GM12875 (cell line): ENCODE data around the gene COL23A1.

ENCODE experiments used
- H3K4me3 ChIP-seq: one replicate; pipeline ENCODE4 v1.5.1; 2011; ENCODE audit warnings: low read depth, low read length, control low read depth
- TF ChIP-seq, protein P1 (sequence below): IDR thresholded peaks from 2 replicates; pipeline ENCODE4 v1.5.1; 2011; ENCODE audit warnings: low read depth, mild to moderate bottlenecking, control low read depth, inconsistent platforms, low read length, moderate library complexity, borderline replicate concordance; ENCODE audit not compliant: insufficient read depth

The COL23A1 gene

DNA sequence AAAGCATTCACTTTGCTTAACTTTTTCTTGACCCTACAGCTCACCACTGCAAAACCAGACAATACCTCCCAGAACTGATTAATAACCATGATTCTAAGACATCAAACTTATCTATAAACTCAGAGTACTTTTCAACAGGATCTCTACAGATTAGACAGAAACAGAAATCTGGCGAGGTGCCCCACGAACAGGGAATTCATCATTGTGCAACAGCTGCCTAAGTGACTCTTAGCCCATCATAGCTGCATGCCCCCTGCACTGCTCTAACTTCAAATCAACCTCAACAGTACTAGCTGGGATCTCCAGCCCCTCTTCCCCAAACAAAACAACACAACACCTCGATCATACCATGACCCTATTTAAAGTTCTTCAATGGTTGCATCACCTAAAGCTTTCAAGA lies 16.1 kb upstream of the COL23A1 start:
- no peak overlapping the region for H3K4me3 ChIP-seq
- TF ChIP-seq, protein P1, sequence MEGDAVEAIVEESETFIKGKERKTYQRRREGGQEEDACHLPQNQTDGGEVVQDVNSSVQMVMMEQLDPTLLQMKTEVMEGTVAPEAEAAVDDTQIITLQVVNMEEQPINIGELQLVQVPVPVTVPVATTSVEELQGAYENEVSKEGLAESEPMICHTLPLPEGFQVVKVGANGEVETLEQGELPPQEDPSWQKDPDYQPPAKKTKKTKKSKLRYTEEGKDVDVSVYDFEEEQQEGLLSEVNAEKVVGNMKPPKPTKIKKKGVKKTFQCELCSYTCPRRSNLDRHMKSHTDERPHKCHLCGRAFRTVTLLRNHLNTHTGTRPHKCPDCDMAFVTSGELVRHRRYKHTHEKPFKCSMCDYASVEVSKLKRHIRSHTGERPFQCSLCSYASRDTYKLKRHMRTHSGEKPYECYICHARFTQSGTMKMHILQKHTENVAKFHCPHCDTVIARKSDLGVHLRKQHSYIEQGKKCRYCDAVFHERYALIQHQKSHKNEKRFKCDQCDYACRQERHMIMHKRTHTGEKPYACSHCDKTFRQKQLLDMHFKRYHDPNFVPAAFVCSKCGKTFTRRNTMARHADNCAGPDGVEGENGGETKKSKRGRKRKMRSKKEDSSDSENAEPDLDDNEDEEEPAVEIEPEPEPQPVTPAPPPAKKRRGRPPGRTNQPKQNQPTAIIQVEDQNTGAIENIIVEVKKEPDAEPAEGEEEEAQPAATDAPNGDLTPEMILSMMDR: no peak

DNA sequence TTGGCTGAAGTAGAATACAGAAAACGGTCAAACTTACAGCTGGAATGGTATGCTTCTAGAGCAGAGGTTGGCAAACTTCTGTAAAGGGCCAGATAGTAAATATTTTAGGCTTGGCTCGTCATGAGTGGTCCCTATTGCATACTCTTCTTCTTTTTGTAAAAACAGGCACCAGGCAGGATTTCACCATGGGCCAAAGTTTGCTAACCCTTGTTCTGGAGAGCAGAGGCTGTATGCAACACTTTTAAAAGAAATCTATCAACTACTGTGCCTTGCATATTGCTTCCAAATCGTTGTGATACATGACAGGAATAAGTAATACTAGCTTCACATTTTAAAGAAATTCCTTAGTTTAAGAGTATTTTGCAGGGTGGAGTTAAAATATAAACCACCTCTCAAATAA lies 15.6 kb upstream of the COL23A1 start:
- TF ChIP-seq, protein P1: no peak
- no peak overlapping the region for H3K4me3 ChIP-seq

DNA sequence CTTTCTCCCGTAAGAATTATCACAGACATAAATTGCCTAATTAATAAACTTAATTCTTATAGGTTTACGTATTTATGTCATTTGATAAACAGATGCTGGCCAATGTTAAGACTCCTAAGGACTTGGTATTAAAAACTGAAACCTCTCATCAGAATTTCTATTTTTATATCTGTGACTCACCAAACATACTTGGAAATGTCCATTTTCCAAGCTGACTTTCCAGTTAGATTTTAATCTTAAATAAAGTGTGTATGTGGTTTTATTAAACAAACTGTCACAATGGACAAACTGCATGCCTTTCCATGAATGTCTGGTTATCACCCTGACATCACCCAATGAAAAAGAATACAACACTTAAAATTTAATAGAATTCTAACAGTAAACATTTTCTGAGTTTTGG lies 12.6 kb upstream of the COL23A1 start:
- TF ChIP-seq, protein P1: no peak
- no peak overlapping the region for H3K4me3 ChIP-seq

DNA sequence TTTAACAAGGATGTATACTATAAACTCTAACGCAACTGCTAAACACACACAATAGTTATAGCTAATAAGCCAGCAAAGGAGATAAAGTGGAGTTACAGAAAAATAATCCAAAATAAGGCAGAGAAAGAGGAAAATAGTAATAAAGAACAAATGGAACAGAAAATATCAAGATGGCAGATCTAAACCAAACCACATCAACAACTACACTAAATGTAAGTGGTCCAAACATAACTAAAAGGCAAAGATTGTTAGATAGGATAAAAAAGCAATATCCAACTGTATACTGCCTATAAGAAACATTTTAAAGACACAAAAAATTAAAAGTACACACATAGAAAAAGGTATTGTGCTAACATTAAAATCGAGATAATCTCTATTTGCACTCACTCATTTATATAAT lies 5.6 kb upstream of the COL23A1 start:
- no peak overlapping the region for H3K4me3 ChIP-seq
- TF ChIP-seq, protein P1: no peak

DNA sequence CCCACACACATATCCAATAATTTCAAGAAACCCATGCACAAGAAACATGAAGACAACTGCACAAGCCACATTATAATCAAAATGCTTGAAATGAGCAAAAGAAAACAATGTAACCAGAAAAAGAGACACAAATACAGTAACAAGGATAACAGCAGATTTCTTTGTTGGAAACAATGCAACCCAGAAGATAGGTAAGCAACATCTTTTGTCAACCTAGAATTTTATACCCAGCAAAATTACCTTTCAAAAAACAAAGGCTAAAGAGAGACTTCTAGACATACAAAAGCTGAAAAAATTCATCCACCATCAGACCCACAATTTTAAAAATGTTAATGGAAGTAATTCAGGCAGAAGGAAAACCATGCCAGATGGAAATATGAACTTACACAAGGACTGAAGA lies 5.0 kb upstream of the COL23A1 start:
- no peak overlapping the region for H3K4me3 ChIP-seq
- TF ChIP-seq, protein P1: no peak

DNA sequence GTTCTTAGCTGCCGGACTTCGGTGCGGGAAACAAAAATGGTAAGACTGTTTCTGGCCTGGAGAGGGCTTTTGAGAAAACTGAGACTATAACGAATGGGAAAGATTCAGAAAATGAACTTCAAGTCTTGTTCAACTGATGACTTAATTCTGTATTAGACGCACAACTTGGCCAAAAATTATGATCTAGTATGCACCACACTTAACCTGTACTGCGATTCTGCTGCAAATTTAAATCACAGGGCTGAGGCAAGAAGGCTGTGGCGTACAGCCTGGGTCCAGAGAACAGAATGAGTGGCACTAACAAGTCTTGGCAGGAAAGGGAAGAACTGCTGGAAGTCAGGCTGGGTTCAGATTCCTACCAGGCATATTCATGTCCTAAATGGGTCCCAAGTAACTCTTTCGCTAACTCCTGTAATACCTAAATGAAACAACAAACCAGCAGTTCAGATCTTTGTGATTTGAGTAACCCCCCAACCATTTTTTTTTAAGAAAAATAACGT lies 781 bp upstream of the COL23A1 start:
- no peak overlapping the region for H3K4me3 ChIP-seq
- TF ChIP-seq, protein P1: no peak

DNA sequence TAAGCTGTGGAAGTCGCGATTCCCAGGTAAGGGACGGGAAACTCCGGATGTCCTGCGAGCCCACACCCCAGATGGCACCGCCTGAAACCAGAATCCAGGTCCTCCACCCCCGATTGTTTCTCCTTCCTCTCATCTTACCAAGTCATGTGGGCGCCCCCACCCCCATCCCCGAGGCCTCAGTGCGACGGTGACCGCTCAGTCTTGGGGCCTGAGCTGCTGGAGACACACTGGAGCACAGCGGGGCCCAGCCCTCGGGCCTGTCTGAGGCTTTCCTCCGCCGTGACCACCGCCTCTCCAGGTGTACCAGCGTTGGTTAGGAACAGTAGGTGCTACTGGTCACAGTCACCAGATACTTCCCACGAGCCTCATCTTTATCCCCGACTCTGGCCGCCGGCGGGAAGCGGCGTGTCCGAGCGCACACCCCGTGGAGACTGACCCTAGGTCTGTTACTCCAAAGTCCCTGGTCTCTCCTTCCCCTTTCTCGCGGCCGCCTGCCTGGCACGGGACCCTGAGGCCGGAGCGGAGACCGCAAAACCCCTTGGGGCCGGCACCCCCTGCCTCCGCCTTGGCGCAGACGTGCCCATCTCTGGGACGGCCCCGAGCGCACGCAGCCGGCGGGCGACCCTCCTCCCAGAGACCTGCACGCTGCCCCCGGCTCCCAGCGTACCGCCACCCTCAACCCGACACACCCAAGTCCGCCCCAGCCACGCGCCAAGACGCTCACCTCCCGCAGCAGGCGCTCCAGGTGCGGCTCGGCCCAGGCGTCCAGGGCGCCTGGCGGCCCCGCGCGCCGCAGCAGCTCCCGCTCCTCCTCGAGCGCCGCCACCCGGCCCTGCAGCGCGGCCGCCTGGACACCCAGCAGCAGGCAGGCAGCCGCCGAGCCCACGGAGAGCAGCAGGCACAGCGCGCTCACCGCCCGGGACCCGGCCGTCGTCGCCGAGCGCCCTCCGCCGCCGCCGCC lies 733 bp downstream of the COL23A1 start:
- H3K4me3 ChIP-seq: no peak overlapping the region
- TF ChIP-seq, protein P1: no peak
